WI38 (cell line): ENCODE data around the gene PSMC6.

Experiments used
- H3K4me3 ChIP-seq: 2 replicates; pipeline ENCODE4 v1.5.1; 2011; ENCODE audit warnings: low read depth, mild to moderate bottlenecking, control low read depth, low read length
- TF ChIP-seq, protein P1 (sequence below): IDR thresholded peaks from 2 replicates; pipeline ENCODE4 v1.5.1; 2012; ENCODE audit warnings: low read depth, mild to moderate bottlenecking, control low read depth, low read length

PSMC6 gene

GRCh38 chr14:52686176-52686575 lies 20.8 kb upstream of the PSMC6 start:
- no peak overlapping the region for H3K4me3 ChIP-seq
- TF ChIP-seq, protein P1, sequence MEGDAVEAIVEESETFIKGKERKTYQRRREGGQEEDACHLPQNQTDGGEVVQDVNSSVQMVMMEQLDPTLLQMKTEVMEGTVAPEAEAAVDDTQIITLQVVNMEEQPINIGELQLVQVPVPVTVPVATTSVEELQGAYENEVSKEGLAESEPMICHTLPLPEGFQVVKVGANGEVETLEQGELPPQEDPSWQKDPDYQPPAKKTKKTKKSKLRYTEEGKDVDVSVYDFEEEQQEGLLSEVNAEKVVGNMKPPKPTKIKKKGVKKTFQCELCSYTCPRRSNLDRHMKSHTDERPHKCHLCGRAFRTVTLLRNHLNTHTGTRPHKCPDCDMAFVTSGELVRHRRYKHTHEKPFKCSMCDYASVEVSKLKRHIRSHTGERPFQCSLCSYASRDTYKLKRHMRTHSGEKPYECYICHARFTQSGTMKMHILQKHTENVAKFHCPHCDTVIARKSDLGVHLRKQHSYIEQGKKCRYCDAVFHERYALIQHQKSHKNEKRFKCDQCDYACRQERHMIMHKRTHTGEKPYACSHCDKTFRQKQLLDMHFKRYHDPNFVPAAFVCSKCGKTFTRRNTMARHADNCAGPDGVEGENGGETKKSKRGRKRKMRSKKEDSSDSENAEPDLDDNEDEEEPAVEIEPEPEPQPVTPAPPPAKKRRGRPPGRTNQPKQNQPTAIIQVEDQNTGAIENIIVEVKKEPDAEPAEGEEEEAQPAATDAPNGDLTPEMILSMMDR = no peak

- TF ChIP-seq, protein P1 = no peak
- no peak overlapping the region for H3K4me3 ChIP-seq
Observed at GRCh38 chr14:52690983-52691760, 15.8 kb upstream of the PSMC6 start.

DNA sequence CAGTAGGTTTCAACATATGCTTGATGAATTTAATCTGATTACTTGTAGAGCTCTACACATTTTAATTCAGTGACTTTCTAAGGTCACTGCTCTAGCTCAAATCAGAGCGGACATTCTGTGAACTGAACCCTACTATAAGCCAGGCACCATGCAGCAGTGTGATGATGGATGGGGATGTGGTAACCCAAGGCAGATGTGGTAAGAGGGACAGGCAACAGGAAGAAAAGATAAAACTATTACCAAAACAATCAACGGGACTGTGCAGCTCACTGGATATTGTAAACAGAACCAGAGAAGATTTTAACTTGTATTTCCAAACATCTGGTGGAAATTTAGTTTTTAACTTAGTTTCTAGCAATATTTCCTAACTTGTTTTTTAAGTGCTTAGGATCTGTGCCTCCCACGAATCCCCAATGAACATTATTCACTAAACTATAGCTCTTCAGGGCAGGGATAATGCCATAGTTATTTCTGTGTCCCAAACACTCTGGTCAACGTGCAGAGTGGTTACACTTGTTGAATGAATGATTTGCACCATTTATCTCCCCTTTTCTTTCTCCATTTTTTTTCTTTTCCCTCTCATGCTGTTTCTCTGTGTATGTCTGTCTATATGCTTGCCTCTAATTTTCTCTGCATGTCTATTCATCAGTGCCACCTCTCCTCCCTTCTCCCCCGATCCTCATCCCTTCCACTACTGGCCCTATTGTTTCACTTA lies 14.6 kb upstream of the PSMC6 start:
- H3K4me3 ChIP-seq = no peak overlapping the region
- TF ChIP-seq, protein P1 = no peak

GRCh38 chr14:52693036-52693435 lies 14.0 kb upstream of the PSMC6 start:
- TF ChIP-seq, protein P1 = no peak
- no peak overlapping the region for H3K4me3 ChIP-seq

DNA sequence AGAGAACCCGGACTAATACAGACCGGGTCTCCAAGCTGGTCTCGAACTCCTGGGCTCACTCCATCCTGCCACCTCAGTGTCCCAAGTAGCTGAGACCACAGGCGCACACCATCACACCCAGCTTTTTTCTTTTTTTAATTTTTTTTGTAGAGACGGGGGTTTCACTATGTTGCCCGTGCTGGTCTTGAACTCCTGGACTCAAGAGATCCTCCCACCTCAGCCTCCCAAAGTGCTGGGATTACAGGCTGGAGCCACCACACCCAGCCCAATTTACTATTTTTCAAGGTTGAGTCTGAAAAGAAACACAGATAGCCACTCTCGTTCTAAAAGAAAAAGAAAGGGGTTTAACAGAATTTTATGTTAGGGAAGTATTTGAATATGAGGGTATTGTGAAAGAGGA lies 13.5 kb upstream of the PSMC6 start:
- H3K4me3 ChIP-seq = no peak overlapping the region
- TF ChIP-seq, protein P1 = no peak

DNA sequence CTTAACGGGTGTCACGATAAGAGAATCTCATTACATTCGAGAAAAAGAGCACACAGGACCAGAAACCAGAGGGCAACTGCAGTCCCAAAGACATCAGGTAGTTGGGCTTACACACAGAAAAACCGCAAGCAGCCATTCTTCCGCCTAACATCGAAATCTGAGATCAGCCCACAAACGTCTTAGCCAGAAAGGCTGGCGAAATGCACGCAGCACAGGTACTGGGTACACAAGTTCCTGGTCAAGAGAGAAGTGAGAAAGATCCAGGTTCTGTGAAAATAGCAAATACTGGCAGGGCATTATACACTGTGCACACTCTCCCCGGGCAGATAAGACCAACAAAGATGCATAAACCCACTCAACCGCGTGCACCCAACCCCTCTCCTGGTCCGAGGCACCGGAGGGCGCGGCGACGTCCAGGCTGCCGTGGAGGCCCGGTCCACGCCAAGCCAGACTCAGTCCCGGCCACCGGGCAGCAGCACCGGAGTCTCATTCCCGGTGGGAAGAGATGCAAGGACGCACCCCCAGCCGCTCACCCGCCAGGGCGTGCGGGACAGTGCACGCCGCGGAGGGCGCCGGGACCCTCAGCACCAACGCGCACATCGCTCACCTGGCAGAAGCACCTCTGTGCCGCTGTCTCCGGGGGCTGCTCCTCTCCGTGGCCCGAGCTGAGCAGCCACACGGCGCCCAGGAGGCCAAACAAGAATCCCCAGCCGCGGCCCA lies 12.1 kb upstream of the PSMC6 start:
- H3K4me3 ChIP-seq = peak overlapping the region; percentile 96
- TF ChIP-seq, protein P1 = no peak
